Purkinje cell (primary cell): ENCODE measurements around the gene ATP1A4. TPM values are rescaled to one million over a fixed set of nuclear protein-coding genes. Genes with fewer than 3 reads are reported as not detected.

Experiments
- polyA plus RNA-seq: library from polyadenylated mRNA; unstranded; fragments of >200 nt; fragmentation: Nextera tagmentation; gene quantifications from 2 replicates; pipeline ENCODE4 v1.2.1, GENCODE V29; 2014

The ATP1A4 gene
- not detected in 2 replicates for polyA plus RNA-seq

DNA sequence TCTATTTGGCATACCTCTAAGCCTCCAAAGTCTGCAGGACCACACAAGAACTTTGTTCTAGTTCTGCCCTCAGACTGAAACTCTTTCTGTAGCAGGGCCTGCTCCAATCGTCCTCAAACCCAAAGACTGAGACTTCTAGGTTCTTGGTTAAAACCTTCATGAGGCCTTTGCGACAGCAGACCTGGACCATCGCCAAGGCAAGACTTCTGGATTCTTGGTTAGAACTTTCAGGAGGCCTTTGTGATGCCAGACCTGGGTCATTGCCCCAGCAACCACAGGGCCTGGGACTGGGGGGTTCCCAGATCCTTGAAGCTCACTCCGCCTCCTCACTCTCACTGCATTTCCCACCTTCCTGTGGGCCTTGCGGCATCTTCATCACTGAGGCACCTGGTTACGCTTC is at the start of gene ATP1A4:
Gene ATP1A4 (plus strand): TSS at position 301 of the 400 bp plus-strand sequence. CDS start 438 bp downstream, outside the sequence.

GRCh38 chr1:160115545-160116282 is 35.7 kb upstream of the ATP1A4 start, which contains the start of gene ATP1A2:
Gene ATP1A2, plus strand, starts transcription at chr1:160115759. Its CDS starts 103 bp downstream, at chr1:160115862.

DNA sequence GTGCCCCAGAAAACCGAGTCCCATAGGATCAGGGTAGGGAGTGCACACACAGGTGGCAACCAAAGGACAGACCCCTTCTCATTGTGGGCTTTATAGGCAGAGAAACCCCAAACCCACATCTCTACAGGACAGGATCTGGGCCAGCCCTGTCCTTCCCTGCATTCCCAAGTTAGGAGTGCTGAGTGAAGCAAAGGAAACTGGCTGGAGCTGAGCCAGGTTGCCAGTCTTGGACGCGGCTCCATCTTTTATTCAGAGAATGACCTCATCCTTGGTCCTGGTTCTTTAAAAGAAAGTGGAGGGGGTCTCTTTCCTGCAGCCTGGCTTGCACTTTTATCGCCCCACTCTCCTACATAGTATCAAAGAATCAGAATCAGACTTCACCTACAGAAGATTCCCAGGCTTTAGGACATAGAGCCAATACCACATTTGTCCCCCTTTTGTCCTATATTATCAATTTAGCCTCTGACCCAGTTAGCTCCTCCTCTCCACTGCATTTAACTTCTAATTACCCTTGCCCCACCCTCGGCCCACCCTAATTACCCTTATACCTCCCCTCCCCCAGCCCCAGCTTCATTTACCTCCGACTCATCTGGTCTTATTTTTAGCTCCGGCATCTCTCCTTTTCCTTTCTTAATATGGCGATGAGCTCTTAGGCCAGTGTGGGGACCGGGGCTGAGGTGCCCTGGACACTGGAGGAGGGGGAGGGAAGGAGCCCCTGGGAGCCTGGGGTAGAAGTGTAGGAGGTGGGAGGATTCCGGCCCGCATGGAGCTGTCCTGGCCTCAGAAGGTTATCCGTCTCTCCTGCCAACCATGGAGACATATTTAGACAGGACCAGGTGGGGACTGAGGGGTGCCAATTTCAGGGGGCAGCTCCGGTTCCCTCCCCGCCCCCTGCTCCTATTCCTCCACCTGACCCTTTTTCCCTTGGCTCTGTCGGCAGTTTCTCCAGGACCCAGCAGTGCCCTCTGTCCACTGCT is 38.5 kb downstream of the ATP1A4 start, which contains the start of gene CASQ1:
Gene CASQ1 (plus strand): TSS at position 927 of the 977 bp plus-strand sequence. CDS start 177 bp downstream, outside the sequence.

DNA sequence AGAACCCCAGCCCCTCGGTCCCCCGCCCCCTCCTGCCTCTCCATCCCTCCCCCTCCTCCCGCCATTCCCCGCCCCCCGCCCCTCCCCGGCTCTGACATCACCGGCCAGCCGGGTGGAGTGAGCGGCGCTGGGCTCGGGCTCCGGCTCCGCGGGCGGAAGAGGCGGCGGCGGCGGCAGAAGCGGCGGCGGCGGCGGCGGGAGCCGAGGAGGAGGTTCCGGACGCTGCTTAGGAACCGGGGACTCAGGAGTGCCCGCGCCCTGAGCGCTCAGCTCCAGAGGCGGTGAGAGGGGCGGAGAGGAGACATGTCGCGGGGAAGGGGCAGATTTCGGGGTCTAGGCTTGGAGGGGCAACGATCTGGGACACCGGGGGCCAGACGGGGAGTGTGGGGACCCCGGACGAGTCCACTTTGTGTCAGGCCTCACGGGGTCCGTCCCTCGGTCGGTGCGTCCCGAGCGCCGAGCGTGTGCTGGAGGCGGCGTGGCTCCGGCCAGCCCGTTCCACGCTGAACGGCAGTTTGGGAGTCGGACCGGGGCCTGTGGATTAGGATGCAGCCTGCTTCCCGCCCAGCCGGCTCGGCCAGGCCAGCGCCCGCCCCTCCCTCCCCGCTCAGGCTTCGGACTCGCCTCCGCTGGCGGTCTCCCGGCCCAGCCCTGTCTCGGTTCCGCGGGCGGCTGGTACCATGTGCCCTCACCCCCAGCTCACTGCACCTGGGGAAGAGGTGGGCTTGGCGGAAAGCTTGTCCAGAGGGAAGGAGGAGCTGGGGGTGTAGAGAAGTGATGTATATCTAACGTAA is 54.0 kb downstream of the ATP1A4 start, which contains the start of gene PEA15:
Gene PEA15 (plus strand): TSS at position 143 of the 794 bp plus-strand sequence. CDS start 6,161 bp downstream, outside the sequence.

Other genes starting within 250 kb of the ATP1A4 start
- 0.36 and 3.3 TPM in 2 replicates for gene TAGLN2, start 226.1 kb upstream of the ATP1A4 start, polyA plus RNA-seq
- gene IGSF9, start 206.0 kb upstream of the ATP1A4 start, polyA plus RNA-seq, result not detected in 2 replicates
- not detected in 2 replicates for gene SLAMF9, start 197.4 kb upstream of the ATP1A4 start, polyA plus RNA-seq
- gene PIGM, start 119.6 kb upstream of the ATP1A4 start, polyA plus RNA-seq, result 8.0 and 10.7 TPM in 2 replicates
- 17.9 and 18.7 TPM in 2 replicates for gene KCNJ10, start 81.4 kb upstream of the ATP1A4 start, polyA plus RNA-seq
- gene KCNJ9, start 70.1 kb upstream of the ATP1A4 start, polyA plus RNA-seq, result 12.2 and 16.6 TPM in 2 replicates
- gene IGSF8, start 53.0 kb upstream of the ATP1A4 start, polyA plus RNA-seq, result 6.4 and 17.5 TPM in 2 replicates
- 60.5 and 65.4 TPM in 2 replicates for gene ATP1A2, start 35.8 kb upstream of the ATP1A4 start, polyA plus RNA-seq
- gene CASQ1, start 39.0 kb downstream of the ATP1A4 start, polyA plus RNA-seq, result 3.3 and 18.4 TPM in 2 replicates
- 95.5 and 102 TPM in 2 replicates for gene PEA15, start 53.8 kb downstream of the ATP1A4 start, polyA plus RNA-seq
- gene DCAF8, start 110.9 kb downstream of the ATP1A4 start, polyA plus RNA-seq, result 39.7 and 44.8 TPM in 2 replicates
- 19.3 and 21.9 TPM in 2 replicates for gene PEX19, start 133.5 kb downstream of the ATP1A4 start, polyA plus RNA-seq
- gene COPA, start 191.6 kb downstream of the ATP1A4 start, polyA plus RNA-seq, result 54.6 and 87.0 TPM in 2 replicates
- gene NCSTN, start 191.8 kb downstream of the ATP1A4 start, polyA plus RNA-seq, result 45.3 and 55.4 TPM in 2 replicates
- gene NHLH1, start 215.5 kb downstream of the ATP1A4 start, polyA plus RNA-seq, result 1.7 and 4.6 TPM in 2 replicates
- not detected in 2 replicates for gene VANGL2, start 249.0 kb downstream of the ATP1A4 start, polyA plus RNA-seq